GM12801 (cell line): ENCODE results near the gene NPHP1.

ENCODE experiments used
- TF ChIP-seq, protein P1 (sequence below): IDR thresholded peaks from one replicate; pipeline ENCODE4 v1.5.1; 2011; ENCODE audit warnings: control low read depth; ENCODE audit not compliant: insufficient read length; ENCODE audit errors: extremely low read depth

NPHP1 gene

DNA sequence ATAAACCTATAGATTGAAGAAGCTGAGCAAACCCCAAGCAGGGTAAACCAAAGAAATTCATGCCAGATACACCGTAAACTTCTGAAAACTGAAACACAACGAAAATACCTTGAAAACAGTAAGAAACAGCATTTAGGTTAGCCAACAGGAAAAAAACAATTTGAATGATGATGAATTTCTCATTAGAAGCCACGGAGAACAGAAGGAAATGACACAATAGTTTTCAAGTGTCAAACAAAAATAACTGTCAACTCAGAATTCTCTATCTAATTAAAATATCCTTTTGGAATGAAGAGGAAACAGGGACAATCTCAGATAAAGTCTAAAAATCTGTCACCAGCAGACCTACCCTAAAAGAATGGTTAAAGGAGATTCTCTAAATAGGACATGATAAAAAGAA, 51.9 kb downstream of the NPHP1 start:
- TF ChIP-seq, protein P1, sequence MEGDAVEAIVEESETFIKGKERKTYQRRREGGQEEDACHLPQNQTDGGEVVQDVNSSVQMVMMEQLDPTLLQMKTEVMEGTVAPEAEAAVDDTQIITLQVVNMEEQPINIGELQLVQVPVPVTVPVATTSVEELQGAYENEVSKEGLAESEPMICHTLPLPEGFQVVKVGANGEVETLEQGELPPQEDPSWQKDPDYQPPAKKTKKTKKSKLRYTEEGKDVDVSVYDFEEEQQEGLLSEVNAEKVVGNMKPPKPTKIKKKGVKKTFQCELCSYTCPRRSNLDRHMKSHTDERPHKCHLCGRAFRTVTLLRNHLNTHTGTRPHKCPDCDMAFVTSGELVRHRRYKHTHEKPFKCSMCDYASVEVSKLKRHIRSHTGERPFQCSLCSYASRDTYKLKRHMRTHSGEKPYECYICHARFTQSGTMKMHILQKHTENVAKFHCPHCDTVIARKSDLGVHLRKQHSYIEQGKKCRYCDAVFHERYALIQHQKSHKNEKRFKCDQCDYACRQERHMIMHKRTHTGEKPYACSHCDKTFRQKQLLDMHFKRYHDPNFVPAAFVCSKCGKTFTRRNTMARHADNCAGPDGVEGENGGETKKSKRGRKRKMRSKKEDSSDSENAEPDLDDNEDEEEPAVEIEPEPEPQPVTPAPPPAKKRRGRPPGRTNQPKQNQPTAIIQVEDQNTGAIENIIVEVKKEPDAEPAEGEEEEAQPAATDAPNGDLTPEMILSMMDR: no peak

DNA sequence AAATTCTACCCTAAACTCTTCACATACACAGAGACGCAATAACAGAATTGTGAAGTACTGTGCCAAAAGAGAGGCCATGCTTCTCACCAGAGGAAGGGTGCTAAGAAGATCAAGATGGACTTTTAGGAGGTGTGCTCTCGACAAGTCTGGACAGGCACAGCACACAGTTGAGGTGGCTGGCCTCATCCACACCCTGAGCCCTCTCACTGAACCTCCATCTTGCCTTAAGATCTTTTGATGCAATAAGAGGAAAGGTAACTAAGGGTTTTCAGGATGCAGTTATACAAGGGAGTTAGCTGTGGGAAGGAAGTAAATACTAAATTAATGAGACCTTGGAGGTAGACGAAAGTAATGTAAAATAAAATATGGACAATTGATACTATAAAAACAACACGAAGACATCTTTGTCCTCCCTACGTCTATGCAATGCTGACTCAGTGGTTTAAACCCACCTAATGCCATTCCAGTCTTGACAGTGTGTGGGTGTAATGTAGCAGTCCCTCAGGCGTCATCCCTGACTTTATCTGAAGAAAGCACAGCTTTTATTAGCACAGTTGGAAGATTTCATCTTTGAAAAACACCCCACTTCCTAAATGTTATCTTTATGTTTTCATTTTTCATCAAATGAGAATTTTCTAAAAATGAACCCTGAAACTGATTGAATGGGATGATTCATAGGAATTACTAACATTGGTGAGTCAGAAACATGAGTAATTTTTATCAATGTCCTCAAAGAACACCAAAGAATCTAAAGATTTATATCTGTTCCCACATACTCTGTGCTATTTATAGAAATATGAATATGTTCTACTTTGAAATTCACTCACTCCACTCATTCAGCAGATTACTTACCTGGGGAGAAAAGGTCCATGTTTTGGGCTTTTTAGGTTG, 55.2 kb downstream of the NPHP1 start:
- TF ChIP-seq, protein P1: no peak

DNA sequence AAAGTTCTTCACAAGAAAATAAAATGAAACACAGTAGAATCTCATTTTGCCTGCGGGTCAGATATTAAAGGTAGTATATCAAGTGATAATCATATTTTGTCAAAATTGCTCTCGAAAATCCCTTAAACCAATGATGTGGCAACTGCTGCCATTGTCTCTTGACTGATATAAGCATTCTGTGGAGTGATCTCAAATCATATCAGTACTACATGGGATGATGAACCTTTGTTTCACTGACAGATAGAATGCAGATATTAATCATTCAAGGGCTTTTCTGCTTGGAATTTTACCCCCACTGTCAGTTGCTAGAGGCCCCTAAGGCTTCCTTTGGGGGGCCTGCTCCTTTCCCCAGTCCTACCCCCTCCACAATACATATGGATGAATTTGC, 57.9 kb downstream of the NPHP1 start:
- TF ChIP-seq, protein P1: no peak

DNA sequence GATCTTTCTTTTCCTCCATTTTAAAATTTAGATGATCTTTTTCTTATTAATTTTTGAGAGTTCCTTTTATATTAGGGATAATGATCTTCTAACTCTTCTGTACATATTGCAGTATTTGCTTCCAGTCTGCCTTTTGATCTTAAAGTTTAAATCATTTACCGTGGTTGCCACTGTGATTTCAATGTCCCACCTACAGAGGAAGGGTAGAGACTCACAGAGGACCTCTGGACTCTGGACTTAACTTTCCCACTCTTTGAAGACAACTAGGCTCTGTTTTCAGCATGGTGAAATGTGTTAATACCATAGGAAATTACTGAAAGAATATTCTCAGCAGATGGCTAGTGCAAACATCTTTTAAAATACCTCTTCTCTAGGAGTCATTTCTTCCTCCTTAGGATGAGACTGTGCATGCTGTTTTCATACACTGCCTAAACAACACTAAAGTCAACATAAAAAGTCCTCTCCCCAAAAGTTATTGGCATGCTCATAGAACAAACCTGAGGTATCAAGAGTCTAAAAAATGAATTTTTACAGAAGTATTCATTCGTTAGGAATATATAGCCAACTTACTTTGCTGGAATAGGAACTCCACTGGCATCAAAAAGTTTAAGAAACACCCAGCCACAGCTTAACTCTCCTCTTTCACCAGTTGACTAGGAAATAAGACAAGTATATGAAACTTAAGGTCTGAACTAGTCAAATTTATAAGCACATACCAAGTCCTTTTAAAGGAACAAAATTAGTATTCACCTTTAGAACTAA, 58.4 kb downstream of the NPHP1 start:
- TF ChIP-seq, protein P1: no peak

DNA sequence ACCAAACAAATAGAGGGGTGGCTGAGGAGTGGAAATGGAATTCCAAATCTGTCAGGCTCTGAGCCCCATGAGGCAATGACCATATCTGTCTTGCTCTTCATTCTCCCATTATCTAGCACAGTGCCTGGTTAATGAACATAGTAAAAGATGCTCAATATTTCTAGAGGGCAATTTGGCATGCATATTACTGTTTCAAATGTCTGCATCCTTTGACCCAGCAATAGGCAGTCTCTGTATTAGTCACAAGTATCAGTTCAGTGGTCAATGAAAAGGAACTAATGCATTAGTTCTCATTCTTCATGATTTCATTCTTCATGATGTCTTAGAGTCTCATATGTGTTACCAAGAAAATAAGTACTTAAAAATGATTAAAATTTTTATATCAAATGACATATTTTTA, 60.8 kb downstream of the NPHP1 start:
- TF ChIP-seq, protein P1: no peak

DNA sequence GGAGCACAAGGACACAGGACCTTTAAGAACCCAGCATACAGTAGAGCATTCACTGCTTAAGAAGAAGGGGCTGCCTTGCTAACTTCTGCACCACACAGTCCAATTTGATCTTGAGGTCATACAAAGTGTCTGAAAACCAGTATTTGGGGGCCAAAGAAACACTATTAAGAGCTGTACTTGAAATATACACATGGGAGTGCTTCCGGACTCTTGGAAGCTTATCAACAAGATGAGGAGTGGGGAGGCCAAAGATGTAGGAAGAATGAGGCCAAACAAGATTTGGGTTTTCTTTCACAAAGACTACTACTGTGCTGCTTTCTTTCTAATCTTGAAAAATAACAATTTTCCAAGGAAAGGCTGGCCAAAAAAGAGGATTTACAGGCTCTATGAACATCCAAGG, 64.4 kb downstream of the NPHP1 start:
- TF ChIP-seq, protein P1: no peak

DNA sequence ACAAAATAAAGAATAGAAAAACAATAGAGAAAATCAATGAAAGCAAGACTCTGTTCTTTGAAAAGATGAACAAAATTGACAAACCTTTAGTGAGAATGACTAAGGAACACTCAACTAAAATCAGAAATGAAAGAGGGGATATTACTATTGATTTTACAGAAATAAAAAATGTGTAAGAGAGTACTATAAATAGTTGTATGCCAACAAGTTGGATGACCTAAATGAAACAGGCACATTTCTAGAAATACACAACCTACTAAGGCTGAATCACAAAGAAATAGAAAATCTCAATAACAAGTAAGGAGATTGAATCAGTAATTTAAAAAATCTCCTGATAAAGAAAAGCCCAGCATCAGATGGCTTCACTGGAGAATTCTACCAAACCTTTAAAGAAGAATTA, 70.8 kb downstream of the NPHP1 start:
- TF ChIP-seq, protein P1: no peak
